GM10266 (cell line): ENCODE data around the gene NAT14.
"Not testable (repeated sequence)": the region's sequence is repeated elsewhere in the genome, so short reads cannot be mapped to it uniquely, and the experiment has no call there.

Experiments
- DNase-seq: peaks from one replicate; pipeline ENCODE4 v3.0.0; 2012; ENCODE audit errors: extremely low spot score
- CTCF ChIP-seq: IDR thresholded peaks from 2 replicates; pipeline ENCODE4 v1.5.1; 2012; ENCODE audit warnings: mild to moderate bottlenecking, low read depth; ENCODE audit not compliant: control insufficient read depth, insufficient read depth; ENCODE audit errors: missing control alignments

NAT14 gene

GRCh38 chr19:55495646-55496349 lies 10.8 kb downstream of the NAT14 start:
- DNase-seq: no peak
- TF ChIP-seq CTCF: no peak

- DNase-seq: not testable (repeated sequence)
These were observed 11.8 kb downstream of the NAT14 start for GRCh38 chr19:55496820-55497219.

GRCh38 chr19:55497763-55498162 lies 12.8 kb downstream of the NAT14 start:
- TF ChIP-seq CTCF: no peak
- no peak for DNase-seq

- DNase-seq: no peak
- no peak for TF ChIP-seq CTCF
These were observed 13.4 kb downstream of the NAT14 start for GRCh38 chr19:55498246-55498840.

- TF ChIP-seq CTCF: no peak
- no peak for DNase-seq
These were observed 15.5 kb downstream of the NAT14 start for GRCh38 chr19:55500368-55500952.

- no peak for DNase-seq
- no peak for TF ChIP-seq CTCF
These were observed 17.4 kb downstream of the NAT14 start for GRCh38 chr19:55502197-55502952.

GRCh38 chr19:55503157-55503501 lies 18.1 kb downstream of the NAT14 start:
- TF ChIP-seq CTCF: no peak
- DNase-seq: no peak
